GM19372 (cell line): Measurements from ENCODE around the gene KRTAP10-3.
"Not testable (repeated sequence)": the region's sequence is repeated elsewhere in the genome, so short reads cannot be mapped to it uniquely, and the experiment has no call there.

ENCODE experiments used
- ATAC-seq: cut with Tn5 transposase; IDR thresholded peaks from one replicate; pipeline ENCODE4 v1.9.1; 2021; ENCODE audit warnings: mild to moderate bottlenecking, low read depth, moderate library complexity; ENCODE audit not compliant: unreplicated experiment

The KRTAP10-3 gene

GRCh38 chr21:44558695-44559094, at the start of gene KRTAP10-3:
Gene KRTAP10-3, minus strand, starts transcription at chr21:44558795. Its CDS starts 80 bp downstream, at chr21:44558715.
- ATAC-seq: no peak

GRCh38 chr21:44606495-44606894, 47.9 kb upstream of the KRTAP10-3 start:
- ATAC-seq: no peak

- ATAC-seq: no peak
These were observed 45.3 kb upstream of the KRTAP10-3 start for GRCh38 chr21:44603911-44604310.

- no peak for ATAC-seq
These were observed 44.7 kb upstream of the KRTAP10-3 start for GRCh38 chr21:44603109-44603875.

GRCh38 chr21:44602463-44602850, 43.9 kb upstream of the KRTAP10-3 start:
- no peak for ATAC-seq

GRCh38 chr21:44601596-44602462, 43.2 kb upstream of the KRTAP10-3 start:
- ATAC-seq: no peak

GRCh38 chr21:44601091-44601490, 42.5 kb upstream of the KRTAP10-3 start:
- not testable (repeated sequence) for ATAC-seq

- ATAC-seq: not testable (repeated sequence)
These were observed 41.8 kb upstream of the KRTAP10-3 start, which contains the start of gene KRTAP10-7 for GRCh38 chr21:44600118-44600978. Gene KRTAP10-7, plus strand, starts transcription at chr21:44600597. Its CDS starts 25 bp downstream, at chr21:44600622.

GRCh38 chr21:44599264-44600029, 40.9 kb upstream of the KRTAP10-3 start:
- no peak for ATAC-seq

GRCh38 chr21:44598061-44598460, 39.5 kb upstream of the KRTAP10-3 start:
- no peak for ATAC-seq

GRCh38 chr21:44596068-44596725, 37.6 kb upstream of the KRTAP10-3 start:
- ATAC-seq: no peak

- no peak for ATAC-seq
These were observed 36.9 kb upstream of the KRTAP10-3 start for GRCh38 chr21:44595524-44595923.

- ATAC-seq: no peak
These were observed 35.9 kb upstream of the KRTAP10-3 start for GRCh38 chr21:44594406-44594916.

GRCh38 chr21:44593598-44594405, 35.2 kb upstream of the KRTAP10-3 start:
- no peak for ATAC-seq

GRCh38 chr21:44592446-44593311, 34.1 kb upstream of the KRTAP10-3 start, which contains the start of gene KRTAP10-6:
Gene KRTAP10-6, minus strand, starts transcription at chr21:44592505. Its CDS starts 21 bp downstream, at chr21:44592484.
- no peak for ATAC-seq

GRCh38 chr21:44591801-44592130, 33.2 kb upstream of the KRTAP10-3 start:
- ATAC-seq: not testable (repeated sequence)
